Smooth muscle cell (in vitro differentiated cells): Measurements from ENCODE around the gene SLC44A1. TPM values are rescaled to one million over a fixed set of nuclear protein-coding genes. Genes with fewer than 3 reads are reported as not detected.

ENCODE experiments used
- DNase-seq: peaks from one replicate; lab custom pipeline; 2025; ENCODE audit not compliant: unreplicated experiment; lab: John Stamatoyannopoulos, UW
- H2AFZ ChIP-seq: fragments of 200-600 bp; sonication (generic); 2 replicates; pipeline ENCODE4 v1.6.0; 2016; ENCODE audit warnings: antibody characterized with exemption, low read depth, mild to moderate bottlenecking
- H3F3A ChIP-seq: fragments of 200-600 bp; sonication (generic); 2 replicates; pipeline ENCODE4 v1.6.0; 2017; ENCODE audit warnings: antibody characterized with exemption, low read depth
- H3K27ac ChIP-seq: fragments of 200-600 bp; sonication (generic); 2 replicates; pipeline ENCODE4 v1.5.1; 2016; ENCODE audit warnings: low read depth, mild to moderate bottlenecking
- H3K27me3 ChIP-seq: fragments of 200-600 bp; sonication (generic); 2 replicates; pipeline ENCODE4 v1.6.1; 2016; ENCODE audit warnings: low read depth, mild to moderate bottlenecking
- H3K36me3 ChIP-seq: fragments of 200-600 bp; sonication (generic); 2 replicates; pipeline ENCODE4 v1.5.1; 2016; ENCODE audit warnings: low read depth
- H3K4me1 ChIP-seq: fragments of 200-600 bp; sonication (generic); 2 replicates; pipeline ENCODE4 v1.5.1; 2016; ENCODE audit warnings: low read depth
- H3K4me2 ChIP-seq: fragments of 200-600 bp; sonication (generic); 2 replicates; pipeline ENCODE4 v1.6.0; 2016; ENCODE audit warnings: mild to moderate bottlenecking
- H3K4me3 ChIP-seq: fragments of 200-600 bp; sonication (generic); 2 replicates; pipeline ENCODE4 v1.5.1; 2016; ENCODE audit warnings: mild to moderate bottlenecking
- H3K79me2 ChIP-seq: fragments of 200-600 bp; sonication (generic); 2 replicates; pipeline ENCODE4 v1.6.0; 2016; ENCODE audit warnings: low read depth, mild to moderate bottlenecking
- H3K9ac ChIP-seq: fragments of 200-600 bp; sonication (generic); 2 replicates; pipeline ENCODE4 v1.6.0; 2016; ENCODE audit warnings: low read depth
- H3K9me3 ChIP-seq: fragments of 200-600 bp; sonication (generic); replicated peaks from 2 replicates; pipeline ENCODE4 v1.5.1; 2016; ENCODE audit warnings: low read depth
- H4K20me1 ChIP-seq: fragments of 200-600 bp; sonication (generic); 2 replicates; pipeline ENCODE4 v1.6.0; 2016; ENCODE audit warnings: low read depth
- WGBS: methylation state at CpG from one replicate; pipeline ENCODE4 v1.1.7; 2016; ENCODE audit warnings: low lambda C conversion rate; 5-methylcytosine and 5-hydroxymethylcytosine counted together
- polyA plus RNA-seq: library from polyadenylated mRNA; unstranded; fragments of >200 nt; fragmentation: Nextera tagmentation; extraction: Ambion mirVana; gene quantifications from 2 replicates; pipeline ENCODE4 v1.2.1, GENCODE V29; 2016
- total RNA-seq: library from RNA; depleted of rRNA; stranded (reverse); fragments of >200 nt; gene quantifications from 2 replicates; pipeline ENCODE4 v1.2.3, GENCODE V29; 2014
- TF ChIP-seq, protein P1 (sequence below): fragments of 200-600 bp; sonication (generic); IDR thresholded peaks from 2 replicates; pipeline ENCODE4 v1.5.1; 2017; ENCODE audit warnings: borderline replicate concordance, mild to moderate bottlenecking, antibody characterized with exemption; ENCODE audit not compliant: insufficient read depth, poor library complexity, severe bottlenecking

SLC44A1 gene
- total and polyA plus RNA-seq, 2 experiments from 2014 or later = 14.0 to 22.2 TPM

DNA sequence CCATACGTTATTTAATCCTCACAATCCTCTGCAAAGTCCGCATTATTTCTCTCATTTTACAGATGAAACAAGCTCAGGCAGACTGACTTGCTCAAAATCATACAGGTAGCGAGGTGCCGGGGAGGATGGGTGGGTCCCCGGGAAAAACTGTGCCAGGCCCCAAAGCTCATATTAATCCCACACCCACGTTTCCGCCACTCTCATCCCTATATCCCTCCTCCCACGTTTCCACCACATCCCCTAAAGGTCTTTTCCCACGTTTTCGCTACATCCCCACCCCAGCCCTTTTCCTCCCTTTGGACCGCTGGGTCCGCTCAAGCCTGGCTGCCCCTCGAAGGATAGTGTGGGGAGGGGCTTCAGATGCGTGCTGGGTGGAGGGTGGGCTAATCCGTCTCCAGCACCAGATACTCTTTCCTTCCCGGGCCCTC lies 202.9 kb downstream of the SLC44A1 start:
- peaks cover 8% of the 10 kb centered on the region for H3F3A ChIP-seq
- TF ChIP-seq, protein P1, sequence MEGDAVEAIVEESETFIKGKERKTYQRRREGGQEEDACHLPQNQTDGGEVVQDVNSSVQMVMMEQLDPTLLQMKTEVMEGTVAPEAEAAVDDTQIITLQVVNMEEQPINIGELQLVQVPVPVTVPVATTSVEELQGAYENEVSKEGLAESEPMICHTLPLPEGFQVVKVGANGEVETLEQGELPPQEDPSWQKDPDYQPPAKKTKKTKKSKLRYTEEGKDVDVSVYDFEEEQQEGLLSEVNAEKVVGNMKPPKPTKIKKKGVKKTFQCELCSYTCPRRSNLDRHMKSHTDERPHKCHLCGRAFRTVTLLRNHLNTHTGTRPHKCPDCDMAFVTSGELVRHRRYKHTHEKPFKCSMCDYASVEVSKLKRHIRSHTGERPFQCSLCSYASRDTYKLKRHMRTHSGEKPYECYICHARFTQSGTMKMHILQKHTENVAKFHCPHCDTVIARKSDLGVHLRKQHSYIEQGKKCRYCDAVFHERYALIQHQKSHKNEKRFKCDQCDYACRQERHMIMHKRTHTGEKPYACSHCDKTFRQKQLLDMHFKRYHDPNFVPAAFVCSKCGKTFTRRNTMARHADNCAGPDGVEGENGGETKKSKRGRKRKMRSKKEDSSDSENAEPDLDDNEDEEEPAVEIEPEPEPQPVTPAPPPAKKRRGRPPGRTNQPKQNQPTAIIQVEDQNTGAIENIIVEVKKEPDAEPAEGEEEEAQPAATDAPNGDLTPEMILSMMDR = no peak
- H3K27ac ChIP-seq = peak overlapping the region; percentile 44
- H3K4me3 ChIP-seq = peak overlapping the region; percentile 96
- H3K27me3 ChIP-seq = no peaks in the 10 kb centered on the region
- peaks cover 36% of the 10 kb centered on the region for H3K79me2 ChIP-seq
- H3K4me2 ChIP-seq = peak overlapping the region; percentile 92
- 17% methylated on average over 16 of the region's 16 CpGs for WGBS
- no peaks in the 10 kb centered on the region for H3K9me3 ChIP-seq
- no peaks in the 10 kb centered on the region for H3K36me3 ChIP-seq
- peaks cover 19% of the 10 kb centered on the region for H4K20me1 ChIP-seq
- DNase-seq = no peak
- peaks cover 29% of the 10 kb centered on the region for H3K4me1 ChIP-seq
- peak overlapping the region; percentile 84 for H3K9ac ChIP-seq
- peak overlapping the region; percentile 96 for H2AFZ ChIP-seq

DNA sequence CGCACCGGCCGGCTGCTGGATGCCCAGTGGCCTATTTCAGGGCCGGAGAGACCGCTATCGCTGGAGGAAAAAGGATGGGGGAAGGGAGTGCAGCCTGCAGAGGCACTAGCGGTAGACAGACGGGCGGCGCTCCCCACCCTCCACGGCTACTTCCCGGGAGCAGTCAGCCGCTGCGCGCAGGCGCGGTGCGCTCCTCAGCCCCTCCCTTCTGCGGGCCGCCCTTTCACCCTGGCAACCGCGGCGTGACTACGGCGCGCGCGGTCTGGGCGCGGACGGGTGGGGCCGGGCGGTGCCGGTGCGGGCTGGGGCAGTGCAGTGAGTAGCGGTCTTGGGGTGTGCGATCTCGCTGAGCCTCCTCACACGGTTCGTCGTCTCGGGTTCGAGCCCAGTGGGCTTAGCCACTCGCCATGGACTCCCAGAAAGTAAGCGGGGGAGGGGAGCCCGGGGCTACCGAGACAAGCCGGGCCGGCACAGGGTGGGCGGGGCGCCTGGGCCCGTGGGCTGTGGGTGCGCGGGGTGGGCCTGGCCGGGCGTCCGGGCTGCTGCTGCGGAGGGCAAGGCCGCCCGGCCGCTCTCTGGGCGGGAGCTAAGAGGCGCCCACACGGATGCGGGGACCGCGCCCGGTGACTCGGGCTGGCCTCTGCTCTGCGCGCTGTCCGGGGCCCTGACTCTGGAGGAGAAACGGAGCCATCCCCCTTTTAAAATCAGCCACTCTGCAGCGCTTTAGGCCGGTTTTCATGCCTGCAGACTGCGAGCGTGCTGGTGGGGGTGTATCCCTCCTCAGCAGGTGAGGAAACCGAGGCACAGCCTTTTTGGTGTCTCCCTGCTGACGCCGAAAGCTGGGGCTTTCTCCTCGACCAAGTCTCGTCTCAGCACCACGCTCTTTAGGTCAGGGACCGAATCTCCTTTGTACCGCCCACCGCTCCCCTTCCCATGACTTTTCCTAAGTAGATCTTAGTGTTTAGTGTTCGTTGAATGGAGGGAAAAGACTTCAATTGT lies 203.7 kb downstream of the SLC44A1 start, which contains the start of gene FSD1L:
FSD1L (plus strand) TSS at position 221 of the 999 bp plus-strand sequence; CDS start at position 408, 187 bp downstream.
- H3K4me1 ChIP-seq = peaks cover 29% of the 10 kb centered on the region
- H2AFZ ChIP-seq = peak within 1 kb of the TSS; percentile 96
- H3K79me2 ChIP-seq = peaks cover 42% of the 10 kb centered on the region
- no peaks in the 10 kb centered on the region for H3K36me3 ChIP-seq
- H3K4me3 ChIP-seq = peak within 1 kb of the TSS; percentile 96
- peak; percentile 63 for DNase-seq
- H3K27me3 ChIP-seq = no peaks in the 10 kb centered on the region
- peak within 1 kb of the TSS; percentile 92 for H3K4me2 ChIP-seq
- TF ChIP-seq, protein P1 = peak; percentile 4
- peaks cover 25% of the 10 kb centered on the region for H4K20me1 ChIP-seq
- peak within 1 kb of the TSS; percentile 66 for H3K27ac ChIP-seq
- H3F3A ChIP-seq = peaks cover 8% of the 10 kb centered on the region
- peak within 1 kb of the TSS; percentile 84 for H3K9ac ChIP-seq
- H3K9me3 ChIP-seq = no peaks in the 10 kb centered on the region
- WGBS = under 1% methylated on average over 71 of the region's 87 CpGs

DNA sequence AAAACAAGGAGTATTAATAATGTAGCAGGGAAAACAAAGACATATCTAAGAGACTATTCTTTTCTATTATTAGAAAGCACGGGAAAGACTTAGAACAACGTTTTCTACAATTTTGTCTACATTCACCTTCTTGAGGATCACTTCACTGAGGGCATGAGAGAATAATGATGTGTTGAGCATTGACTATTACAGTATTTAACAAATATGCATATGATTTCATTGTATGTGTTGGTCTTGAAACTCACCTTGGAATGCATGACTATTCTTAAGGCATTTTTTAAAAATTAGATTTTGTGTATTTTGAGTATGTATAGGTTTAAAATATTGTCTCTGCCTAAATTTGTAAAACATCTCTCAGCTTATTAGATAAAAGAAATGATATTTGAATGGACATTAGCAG lies 204.6 kb downstream of the SLC44A1 start:
- Histone ChIP-seq H4K20me1 (peaks cover 34% of the 10 kb centered on the region), H3K36me3 (no peaks in the 10 kb centered on the region), H3K4me2 (peak overlapping the region; percentile 92), H3K27me3 (no peaks in the 10 kb centered on the region), H2AFZ (peak overlapping the region; percentile 96), H3F3A (peaks cover 4% of the 10 kb centered on the region), H3K4me3 (peak overlapping the region; percentile 96), H3K9ac (peak overlapping the region; percentile 84), H3K9me3 (no peaks in the 10 kb centered on the region), H3K27ac (peak overlapping the region; percentile 66), H3K79me2 (peaks cover 51% of the 10 kb centered on the region), H3K4me1 (peaks cover 29% of the 10 kb centered on the region)
- 30% methylated on average over 2 of the region's 2 CpGs for whole genome bisulfite sequencing
- TF ChIP-seq, protein P1 = no peak
- no peak for DNase-seq
